GM12801 (cell line): ENCODE data around the gene PDE5A.

Experiments used
- TF ChIP-seq, protein P1 (sequence below): IDR thresholded peaks from one replicate; pipeline ENCODE4 v1.5.1; 2011; ENCODE audit warnings: control low read depth; ENCODE audit not compliant: insufficient read length; ENCODE audit errors: extremely low read depth

The PDE5A gene

DNA sequence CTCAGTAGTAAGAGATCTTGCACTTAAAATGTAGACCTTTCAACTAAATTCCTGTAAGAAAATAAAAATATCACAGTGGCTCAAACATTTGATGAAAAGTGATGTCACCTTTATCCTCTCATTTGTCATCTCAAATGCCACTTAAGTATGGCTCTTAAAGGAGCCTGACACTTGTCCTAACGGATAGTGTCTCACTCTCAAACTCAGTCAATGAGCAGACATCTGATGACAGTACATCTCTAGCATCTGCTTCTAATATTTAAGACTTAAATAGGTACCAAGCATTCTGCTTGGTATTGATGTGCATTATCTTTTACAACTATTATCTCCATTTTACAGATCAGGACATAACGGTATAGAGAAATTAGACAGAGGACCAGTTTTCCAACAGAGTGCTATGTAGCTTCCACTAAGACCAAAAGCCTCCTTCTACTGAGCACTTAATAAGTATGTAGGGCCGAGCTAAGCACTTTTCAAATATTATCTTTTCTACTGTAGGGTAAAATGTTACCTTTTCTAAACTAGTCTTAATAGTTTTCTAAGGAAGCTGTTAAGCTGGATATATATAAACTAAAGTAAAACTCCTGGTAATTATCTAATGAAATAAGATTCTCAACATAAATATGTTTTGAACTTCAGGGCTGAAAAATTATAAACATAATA is 110.2 kb downstream of the PDE5A start:
- TF ChIP-seq, protein P1, sequence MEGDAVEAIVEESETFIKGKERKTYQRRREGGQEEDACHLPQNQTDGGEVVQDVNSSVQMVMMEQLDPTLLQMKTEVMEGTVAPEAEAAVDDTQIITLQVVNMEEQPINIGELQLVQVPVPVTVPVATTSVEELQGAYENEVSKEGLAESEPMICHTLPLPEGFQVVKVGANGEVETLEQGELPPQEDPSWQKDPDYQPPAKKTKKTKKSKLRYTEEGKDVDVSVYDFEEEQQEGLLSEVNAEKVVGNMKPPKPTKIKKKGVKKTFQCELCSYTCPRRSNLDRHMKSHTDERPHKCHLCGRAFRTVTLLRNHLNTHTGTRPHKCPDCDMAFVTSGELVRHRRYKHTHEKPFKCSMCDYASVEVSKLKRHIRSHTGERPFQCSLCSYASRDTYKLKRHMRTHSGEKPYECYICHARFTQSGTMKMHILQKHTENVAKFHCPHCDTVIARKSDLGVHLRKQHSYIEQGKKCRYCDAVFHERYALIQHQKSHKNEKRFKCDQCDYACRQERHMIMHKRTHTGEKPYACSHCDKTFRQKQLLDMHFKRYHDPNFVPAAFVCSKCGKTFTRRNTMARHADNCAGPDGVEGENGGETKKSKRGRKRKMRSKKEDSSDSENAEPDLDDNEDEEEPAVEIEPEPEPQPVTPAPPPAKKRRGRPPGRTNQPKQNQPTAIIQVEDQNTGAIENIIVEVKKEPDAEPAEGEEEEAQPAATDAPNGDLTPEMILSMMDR = no peak

GRCh38 chr4:119517361-119518229 is 111.0 kb downstream of the PDE5A start:
- TF ChIP-seq, protein P1 = no peak

DNA sequence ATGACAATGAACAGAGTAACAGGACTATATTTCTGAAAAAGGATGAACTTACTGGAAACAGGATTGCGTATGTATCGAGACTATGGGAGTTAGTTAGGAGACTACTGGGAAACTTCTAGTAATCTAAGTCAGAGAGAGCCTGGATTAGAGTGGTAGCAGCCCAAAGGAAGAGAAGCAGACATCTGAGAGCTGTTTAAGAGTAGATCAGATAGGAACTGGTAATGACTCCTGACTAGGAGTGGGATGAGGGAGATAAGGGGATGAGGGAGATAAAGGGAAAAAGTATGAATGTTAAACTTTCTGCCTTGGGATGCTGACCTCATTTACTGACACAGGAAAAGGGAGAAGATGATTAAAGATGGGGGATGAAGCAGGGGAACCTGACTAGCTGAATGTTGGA is 116.2 kb downstream of the PDE5A start:
- TF ChIP-seq, protein P1 = no peak

DNA sequence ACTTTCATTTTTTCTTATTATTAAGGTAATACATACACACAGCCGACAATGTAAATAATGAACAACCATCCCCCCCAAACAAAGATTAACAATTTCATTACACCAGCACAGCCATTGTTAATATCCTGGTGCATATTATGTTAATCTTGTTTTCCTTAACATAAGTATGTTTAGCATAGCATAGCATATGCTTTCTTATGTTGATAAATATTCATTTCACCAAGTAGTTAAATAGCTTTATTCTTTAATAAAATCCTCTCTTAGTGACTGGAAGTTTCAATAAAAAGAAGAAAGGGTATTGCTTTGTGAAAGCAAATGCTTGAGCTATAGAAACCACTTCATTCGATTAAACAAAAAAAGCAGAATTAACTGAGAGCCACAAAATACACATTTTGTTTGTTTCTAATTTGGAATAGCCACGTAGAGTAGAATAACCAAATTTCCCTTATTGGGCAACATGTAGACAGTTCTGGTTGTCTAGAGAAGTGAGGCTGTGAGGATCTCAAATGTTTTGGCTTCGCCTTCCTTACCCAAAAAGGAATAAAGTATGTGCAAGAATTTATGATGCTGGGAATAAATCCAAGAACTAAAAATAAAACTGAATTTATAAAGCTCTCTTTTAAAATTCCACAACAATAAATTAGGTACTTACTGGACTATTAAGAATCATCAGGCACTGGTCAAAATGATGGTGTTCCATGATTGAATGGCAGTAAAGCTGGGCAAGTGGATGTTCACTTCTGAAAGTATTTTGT is 118.0 kb downstream of the PDE5A start:
- TF ChIP-seq, protein P1 = no peak

GRCh38 chr4:119508281-119508680 is 120.3 kb downstream of the PDE5A start:
- TF ChIP-seq, protein P1 = no peak

DNA sequence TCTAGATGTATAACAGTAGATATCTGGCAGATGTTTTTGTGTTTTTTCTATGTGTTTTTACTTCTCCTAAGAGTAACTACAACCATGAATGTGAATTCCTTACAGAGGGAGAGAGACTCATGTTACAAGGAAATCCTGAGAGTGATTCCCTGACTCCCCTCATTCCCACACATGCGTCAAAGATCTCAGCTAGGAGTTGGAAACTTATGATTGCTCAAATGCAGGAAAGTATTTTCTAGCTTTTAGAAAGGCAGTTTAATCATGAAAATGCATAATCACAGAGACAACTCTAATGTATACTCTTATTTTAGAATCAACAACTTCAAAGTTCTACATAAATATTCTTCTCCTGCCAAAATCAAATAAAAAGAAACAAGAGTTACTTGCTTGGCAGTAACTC is 121.8 kb downstream of the PDE5A start:
- TF ChIP-seq, protein P1 = no peak

- TF ChIP-seq, protein P1 = no peak
These were observed 124.0 kb downstream of the PDE5A start for GRCh38 chr4:119504616-119505015.
